GM12865 (cell line): Measurements from ENCODE around the gene DLG4.

Source experiments
- DNase-seq: peaks from one replicate; pipeline ENCODE4 v3.0.0; 2010; ENCODE audit warnings: low read depth
- H3K4me3 ChIP-seq: 2 replicates; pipeline ENCODE4 v1.5.1; 2011; ENCODE audit warnings: mild to moderate bottlenecking, low read depth, low read length, control low read depth
- CTCF ChIP-seq: IDR thresholded peaks from 2 replicates; pipeline ENCODE4 v1.5.1; 2011; ENCODE audit warnings: low read length, control low read depth, low read depth, inconsistent platforms; ENCODE audit not compliant: insufficient read depth; ENCODE audit errors: missing control alignments

DLG4 gene

GRCh38 chr17:7204336-7204735, 15.3 kb downstream of the DLG4 start:
- DNase-seq, result no peak
- TF ChIP-seq CTCF, result no peak
- peak overlapping the region; percentile 41 for H3K4me3 ChIP-seq

- TF ChIP-seq CTCF, result no peak
- DNase-seq, result no peak
- no peak overlapping the region for H3K4me3 ChIP-seq
These were observed 16.2 kb downstream of the DLG4 start for GRCh38 chr17:7203391-7203790.

GRCh38 chr17:7196651-7197401, 22.8 kb downstream of the DLG4 start:
- no peak for DNase-seq
- H3K4me3 ChIP-seq, result no peak overlapping the region
- no peak for TF ChIP-seq CTCF

GRCh38 chr17:7195971-7196370, 23.7 kb downstream of the DLG4 start:
- TF ChIP-seq CTCF, result no peak
- H3K4me3 ChIP-seq, result no peak overlapping the region
- no peak for DNase-seq

- no peak overlapping the region for H3K4me3 ChIP-seq
- no peak for TF ChIP-seq CTCF
- no peak for DNase-seq
These were observed 27.2 kb downstream of the DLG4 start for GRCh38 chr17:7192271-7192937.

- H3K4me3 ChIP-seq, result no peak overlapping the region
- no peak for TF ChIP-seq CTCF
- DNase-seq, result peak; percentile 44
These were observed 27.9 kb downstream of the DLG4 start for GRCh38 chr17:7191571-7192270.
